ENCODE measurements around the gene NAT14.
A peak's percentile ranks its signal among the peaks of the same experiment; 100 is the strongest.

GRCh38 chr19:55461259-55461973 is 23.6 kb upstream of the NAT14 start, which contains the start of gene ISOC2:
- TF ChIP-seq SIX5 (IDR thresholded peaks at IDR 0.05; ENCODE audit: low read depth, low read length), result no peak
- peak in 1 of 2 experiments; percentile 99; a peak in 2 of 4 replicates for TF ChIP-seq HDAC2 (IDR thresholded peaks at IDR 0.05; ENCODE audit: borderline replicate concordance in 1 of 2, low read depth in 2 of 2, low read length in 2 of 2)
- peak; percentile 46; the same call in 1 of the 2 replicates for TF ChIP-seq TBP (IDR thresholded peaks at IDR 0.05; ENCODE audit: low read depth, low read length)
- no peak for TF ChIP-seq CBX5 (IDR thresholded peaks at IDR 0.05; ENCODE audit: low read depth, low read length)
- TF ChIP-seq TEAD4 (IDR thresholded peaks at IDR 0.05; ENCODE audit: low read depth, low read length), result no peak
- TF ChIP-seq, protein P1, sequence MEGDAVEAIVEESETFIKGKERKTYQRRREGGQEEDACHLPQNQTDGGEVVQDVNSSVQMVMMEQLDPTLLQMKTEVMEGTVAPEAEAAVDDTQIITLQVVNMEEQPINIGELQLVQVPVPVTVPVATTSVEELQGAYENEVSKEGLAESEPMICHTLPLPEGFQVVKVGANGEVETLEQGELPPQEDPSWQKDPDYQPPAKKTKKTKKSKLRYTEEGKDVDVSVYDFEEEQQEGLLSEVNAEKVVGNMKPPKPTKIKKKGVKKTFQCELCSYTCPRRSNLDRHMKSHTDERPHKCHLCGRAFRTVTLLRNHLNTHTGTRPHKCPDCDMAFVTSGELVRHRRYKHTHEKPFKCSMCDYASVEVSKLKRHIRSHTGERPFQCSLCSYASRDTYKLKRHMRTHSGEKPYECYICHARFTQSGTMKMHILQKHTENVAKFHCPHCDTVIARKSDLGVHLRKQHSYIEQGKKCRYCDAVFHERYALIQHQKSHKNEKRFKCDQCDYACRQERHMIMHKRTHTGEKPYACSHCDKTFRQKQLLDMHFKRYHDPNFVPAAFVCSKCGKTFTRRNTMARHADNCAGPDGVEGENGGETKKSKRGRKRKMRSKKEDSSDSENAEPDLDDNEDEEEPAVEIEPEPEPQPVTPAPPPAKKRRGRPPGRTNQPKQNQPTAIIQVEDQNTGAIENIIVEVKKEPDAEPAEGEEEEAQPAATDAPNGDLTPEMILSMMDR (IDR thresholded peaks at IDR 0.05; ENCODE audit: control extremely low read depth in 1 of 3, insufficient read depth in 1 of 3, low read depth in 1 of 3, low read length in 3 of 3), result no peak
- TF ChIP-seq, protein P2, sequence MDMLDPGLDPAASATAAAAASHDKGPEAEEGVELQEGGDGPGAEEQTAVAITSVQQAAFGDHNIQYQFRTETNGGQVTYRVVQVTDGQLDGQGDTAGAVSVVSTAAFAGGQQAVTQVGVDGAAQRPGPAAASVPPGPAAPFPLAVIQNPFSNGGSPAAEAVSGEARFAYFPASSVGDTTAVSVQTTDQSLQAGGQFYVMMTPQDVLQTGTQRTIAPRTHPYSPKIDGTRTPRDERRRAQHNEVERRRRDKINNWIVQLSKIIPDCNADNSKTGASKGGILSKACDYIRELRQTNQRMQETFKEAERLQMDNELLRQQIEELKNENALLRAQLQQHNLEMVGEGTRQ (IDR thresholded peaks at IDR 0.05; ENCODE audit: low read length), result peak; percentile 92
